ENCODE data around the gene TK2.
"Not testable (repeated sequence)": the region's sequence is repeated elsewhere in the genome, so short reads cannot be mapped to it uniquely, and the experiment has no call there.

TK2 gene

GRCh38 chr16:66503030-66503429, 46.9 kb downstream of the TK2 start:
- DNase-seq (ENCODE audit: low read depth, low spot score), result no peak

DNA sequence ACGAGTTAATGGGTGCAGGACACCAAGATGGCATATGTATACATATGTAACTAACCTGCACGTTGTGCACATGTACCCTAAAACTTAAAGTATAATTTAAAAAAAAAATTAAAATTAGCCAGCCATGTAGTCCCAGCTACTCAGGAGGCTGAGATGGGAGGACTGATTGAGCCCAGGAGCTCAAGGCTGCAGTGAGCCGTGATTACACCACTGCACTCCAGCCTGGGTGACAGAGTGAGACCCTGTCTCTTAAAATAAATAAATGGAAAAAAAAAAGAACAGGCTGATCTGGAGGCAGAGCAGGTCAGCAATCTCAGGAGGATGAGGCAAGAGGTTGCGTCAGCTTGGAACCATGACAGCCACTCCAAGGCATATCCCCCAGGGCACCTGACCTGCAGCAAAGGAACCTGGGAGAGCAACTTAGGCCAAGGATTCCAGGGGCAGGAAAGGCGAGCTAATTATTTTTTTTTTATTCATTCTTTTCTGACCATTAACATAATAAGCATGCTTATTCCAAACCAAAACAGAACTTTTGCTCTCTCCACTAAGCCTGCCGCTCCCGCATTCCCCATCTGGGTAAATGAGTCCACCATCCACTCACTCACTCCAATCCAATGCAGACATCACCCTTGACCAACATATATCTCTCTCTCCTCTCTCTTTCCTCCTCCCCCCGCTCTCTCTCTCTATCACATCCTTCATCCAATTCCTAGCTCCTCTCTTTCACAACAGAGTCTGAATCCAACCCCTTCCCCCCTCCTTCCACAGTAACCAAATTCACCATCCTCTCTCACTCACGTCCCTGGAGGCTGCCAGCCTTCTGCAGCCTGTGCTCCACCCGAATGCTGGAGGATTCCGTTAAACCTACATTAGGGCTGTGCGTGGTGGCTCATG, 47.7 kb downstream of the TK2 start:
- DNase-seq (ENCODE audit: low read depth, low spot score), result no peak

DNA sequence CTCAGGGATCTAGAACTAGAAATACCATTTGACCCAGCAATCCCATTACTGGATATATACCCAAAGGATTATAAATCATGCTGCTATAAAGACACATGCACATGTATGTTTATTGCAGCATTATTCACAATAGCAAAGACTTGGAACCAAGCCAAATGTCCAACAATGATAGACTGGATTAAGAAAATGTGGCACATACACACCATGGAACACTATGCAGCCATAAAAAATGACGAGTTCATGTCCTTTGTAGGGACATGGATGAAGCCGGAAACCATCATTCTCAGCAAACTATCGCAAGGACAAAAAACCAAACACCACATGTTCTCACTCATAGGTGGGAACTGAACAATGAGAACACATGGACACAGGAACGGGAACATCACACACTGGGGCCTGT, 48.4 kb downstream of the TK2 start:
- DNase-seq (ENCODE audit: low read depth, low spot score), result not testable (repeated sequence)

DNA sequence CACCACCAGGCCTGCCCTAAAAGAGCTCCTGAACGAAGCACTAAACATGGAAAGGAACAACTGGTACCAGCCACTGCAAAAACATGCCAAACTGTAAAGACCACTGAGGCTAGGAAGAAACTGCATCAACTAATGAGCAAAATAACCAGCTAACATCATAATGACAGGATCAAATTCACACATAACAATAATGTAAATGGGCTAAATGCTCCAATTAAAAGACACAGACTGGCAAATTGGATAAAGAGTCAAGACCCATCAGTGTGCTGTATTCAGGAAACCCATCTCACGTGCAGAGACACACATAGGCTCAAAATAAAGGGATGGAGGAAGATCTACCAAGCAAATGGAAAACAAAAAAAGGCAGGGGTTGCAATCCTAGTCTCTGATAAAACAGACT, 52.0 kb downstream of the TK2 start:
- DNase-seq (ENCODE audit: low read depth, low spot score), result not testable (repeated sequence)

- DNase-seq (ENCODE audit: low read depth, low spot score), result not testable (repeated sequence)
These were observed 53.7 kb downstream of the TK2 start for GRCh38 chr16:66496226-66496625.

- DNase-seq (ENCODE audit: low read depth, low spot score), result no peak
These were observed 54.5 kb downstream of the TK2 start for GRCh38 chr16:66495440-66495839.

DNA sequence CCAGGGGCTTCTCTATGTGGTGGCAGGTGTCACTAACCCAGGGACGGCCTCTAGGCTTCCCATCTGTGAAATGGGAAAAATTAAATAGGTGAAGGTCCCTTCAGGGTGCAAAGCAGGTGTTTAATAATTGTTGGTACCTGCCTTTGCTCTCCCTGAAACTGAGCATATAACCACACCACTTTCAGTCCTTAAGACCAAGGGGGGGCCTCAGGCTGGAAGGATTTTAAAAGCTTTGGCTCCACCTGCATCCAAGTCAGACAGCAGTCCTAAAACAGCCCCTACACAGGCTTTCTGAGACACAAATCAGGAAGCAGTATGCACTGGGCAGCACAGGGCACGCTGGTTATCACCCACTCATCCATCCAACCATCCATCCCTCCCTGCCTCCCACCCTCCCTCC, 55.0 kb downstream of the TK2 start:
- no peak for DNase-seq (ENCODE audit: low read depth, low spot score)

- DNase-seq (ENCODE audit: low read depth, low spot score), result no peak
These were observed 56.2 kb downstream of the TK2 start for GRCh38 chr16:66493490-66494401.

DNA sequence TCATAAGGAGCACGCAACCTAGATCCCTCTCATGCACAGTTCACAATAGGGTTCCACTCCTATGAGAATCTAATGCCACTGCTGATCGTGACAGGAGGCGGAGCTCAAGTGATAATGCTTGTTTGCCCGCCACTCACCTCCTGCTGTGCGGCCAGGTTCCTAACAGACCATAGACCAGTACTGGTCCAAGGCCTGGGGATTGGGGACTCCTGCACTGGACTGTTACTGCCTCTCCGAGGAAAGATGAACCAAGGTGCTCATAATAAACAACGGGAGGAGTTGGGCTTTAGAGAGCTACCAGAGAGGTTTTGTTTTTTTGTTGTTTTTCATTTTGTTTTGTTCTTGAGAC, 58.2 kb downstream of the TK2 start:
- no peak for DNase-seq (ENCODE audit: low read depth, low spot score)

GRCh38 chr16:66490774-66491715, 58.9 kb downstream of the TK2 start:
- no peak for DNase-seq (ENCODE audit: low read depth, low spot score)

- no peak for DNase-seq (ENCODE audit: low read depth, low spot score)
These were observed 60.1 kb downstream of the TK2 start for GRCh38 chr16:66489818-66490217.

DNA sequence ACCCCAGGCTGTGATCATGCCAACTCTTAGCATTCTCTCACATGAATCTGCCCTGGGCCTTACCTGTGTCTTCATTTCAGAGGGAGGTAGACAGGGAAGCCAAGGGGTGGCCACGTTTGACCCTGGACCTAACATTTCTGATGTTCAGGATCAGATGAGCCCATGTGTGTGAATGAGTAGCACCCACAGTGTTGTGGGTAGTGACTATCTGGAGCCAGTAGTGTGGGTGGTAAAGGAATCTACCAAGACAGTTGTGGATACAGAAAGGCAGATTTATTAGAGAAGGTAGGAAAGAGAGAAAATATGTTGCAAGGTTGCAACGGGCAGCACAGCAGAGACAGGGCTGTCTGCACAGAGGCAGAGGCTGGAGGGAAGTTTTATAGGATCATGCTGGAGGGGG, 60.5 kb downstream of the TK2 start:
- DNase-seq (ENCODE audit: low read depth, low spot score), result no peak

GRCh38 chr16:66488505-66488904, 61.4 kb downstream of the TK2 start:
- no peak for DNase-seq (ENCODE audit: low read depth, low spot score)

GRCh38 chr16:66487580-66488275, 62.2 kb downstream of the TK2 start:
- DNase-seq (ENCODE audit: low read depth, low spot score), result no peak

DNA sequence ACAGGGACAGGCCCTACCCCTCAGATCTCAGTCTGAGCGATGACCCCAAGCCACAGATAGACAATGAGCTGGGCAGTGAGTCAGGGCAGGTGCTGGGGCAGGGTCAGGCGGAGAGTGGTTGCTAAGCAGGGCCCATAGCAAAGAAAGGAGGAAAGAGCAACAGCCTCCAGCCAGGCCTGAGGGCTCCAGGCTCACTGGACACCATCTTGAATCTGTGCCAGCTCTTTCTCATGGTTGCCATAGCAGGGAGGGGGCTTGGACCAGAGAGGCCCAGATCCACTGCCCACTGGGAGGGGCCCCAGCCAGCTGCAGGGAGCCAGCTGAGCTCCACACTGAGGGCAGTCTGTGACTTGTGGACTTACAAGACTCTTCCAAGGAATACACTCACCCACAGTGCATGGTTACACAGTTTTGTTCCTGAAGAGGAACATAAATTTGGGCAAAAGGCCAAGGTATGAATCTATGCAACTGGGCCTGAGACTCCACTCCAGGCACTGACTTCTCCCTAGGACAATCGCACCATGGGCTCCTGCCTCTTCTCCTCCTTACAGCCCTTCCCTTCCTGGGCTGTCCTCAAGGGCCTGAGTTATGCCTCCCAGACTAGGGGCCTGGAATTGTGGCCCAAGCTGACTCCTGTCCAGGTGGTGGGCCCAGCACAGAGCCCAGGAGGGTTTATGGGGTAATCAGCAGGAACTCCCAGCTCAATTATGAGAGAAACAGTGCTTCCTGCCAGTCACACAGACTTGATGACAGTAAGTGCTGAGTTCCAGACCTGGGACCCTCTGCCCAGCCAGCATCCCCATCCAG, 62.9 kb downstream of the TK2 start:
- no peak for DNase-seq (ENCODE audit: low read depth, low spot score)

- no peak for DNase-seq (ENCODE audit: low read depth, low spot score)
These were observed 63.6 kb downstream of the TK2 start for GRCh38 chr16:66486199-66486772.

GRCh38 chr16:66485376-66485775, 64.5 kb downstream of the TK2 start:
- DNase-seq (ENCODE audit: low read depth, low spot score), result no peak

GRCh38 chr16:66484453-66485213, 65.3 kb downstream of the TK2 start:
- no peak for DNase-seq (ENCODE audit: low read depth, low spot score)

Data from activated CD4-positive, CD25-positive, alpha-beta regulatory T cell treated with anti-CD3 and anti-CD28 coated beads, Interleukin-2, amount 50 U/mL, for 16 hours (primary cell).